Measurements from ENCODE around the gene MYH11. TPM values are rescaled to one million over a fixed set of nuclear protein-coding genes. Genes with fewer than 3 reads are reported as not detected.

Gene MYH11
- total and polyA plus RNA-seq, 2 donors (not counting 1 experiment from before 2014, with no cell fraction given): 1.3 to 14.5 TPM

- no peak overlapping the region for H3K4me3 ChIP-seq (replicated peaks in 1 of 4; ENCODE audit: control extremely low read depth in 1 of 4, insufficient read depth in 1 of 4, low read depth in 3 of 4, low read length in 4 of 4)
- peaks cover 5% of the 10 kb centered on the region for H3K36me3 ChIP-seq (ENCODE audit: control insufficient read depth, insufficient read depth, low read length)
These were observed 135.8 kb downstream of the MYH11 start for GRCh38 chr16:15721018-15721417.

DNA sequence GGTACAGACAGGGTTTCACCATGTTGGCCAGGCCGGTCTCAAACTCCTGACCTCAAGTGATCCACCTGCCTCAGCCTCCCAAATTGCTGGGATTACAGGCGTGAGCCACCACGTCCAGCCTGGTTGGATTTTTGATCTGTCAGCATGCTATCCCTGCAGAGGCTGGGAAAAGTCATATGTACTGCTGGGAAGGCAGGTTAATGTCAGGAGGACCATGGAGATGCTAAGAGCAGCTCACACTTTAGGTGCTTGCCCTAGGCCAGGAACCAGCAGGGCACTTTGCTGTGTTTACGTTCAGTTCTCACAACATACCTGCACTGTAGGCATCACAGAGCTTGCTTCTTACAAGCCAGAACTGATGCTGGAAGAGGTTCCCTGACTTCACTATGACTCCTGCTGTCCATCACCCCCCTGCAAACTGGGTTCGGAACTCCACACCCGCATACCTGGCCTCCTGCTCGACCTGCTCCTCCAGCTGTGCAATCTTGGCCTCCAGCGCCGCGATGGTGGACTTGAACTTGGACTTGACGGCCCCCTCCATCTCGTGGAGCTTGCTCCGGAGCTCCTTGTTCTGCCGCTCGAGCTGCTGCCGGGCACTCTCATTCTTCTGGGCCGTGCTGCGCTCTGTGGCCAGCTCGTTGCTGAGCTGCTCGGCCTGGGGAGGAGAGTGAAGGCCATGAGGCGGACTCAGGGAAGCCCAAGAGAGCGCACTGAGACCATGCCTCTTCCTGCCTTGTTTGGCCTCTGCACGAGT, 140.0 kb downstream of the MYH11 start:
- H3K9me3 ChIP-seq (ENCODE audit: control insufficient read depth, insufficient read depth, low read depth, low read length): no peaks in the 10 kb centered on the region
- H3K4me3 ChIP-seq (replicated peaks in 1 of 4; ENCODE audit: control extremely low read depth in 1 of 4, insufficient read depth in 1 of 4, low read depth in 3 of 4, low read length in 4 of 4): no peak overlapping the region
- H3K27ac ChIP-seq (ENCODE audit: insufficient read depth, low read length): no peak overlapping the region

More at GRCh38 chr16:15721018-15721417, 135.8 kb downstream of the MYH11 start:
- Histone ChIP-seq H3K9ac (ENCODE audit: insufficient read depth, low read length) (no peak overlapping the region), H4K20me1 (ENCODE audit: control insufficient read depth, extremely low read depth, insufficient read depth, low read length) (no peaks in the 10 kb centered on the region), H3K4me2 (ENCODE audit: extremely low read depth, insufficient read depth, low read length) (no peak overlapping the region), H3K4me1 (ENCODE audit: control insufficient read depth, extremely low read depth, insufficient read depth, low read length) (no peaks in the 10 kb centered on the region), H3K27ac (ENCODE audit: insufficient read depth, low read length) (no peak overlapping the region), H2AFZ (ENCODE audit: low read length) (no peak overlapping the region), H3K79me2 (ENCODE audit: control insufficient read depth, insufficient read depth, low read length) (no peaks in the 10 kb centered on the region), H3K9me3 (ENCODE audit: control insufficient read depth, insufficient read depth, low read depth, low read length) (no peaks in the 10 kb centered on the region), H3K27me3 (ENCODE audit: control insufficient read depth, insufficient read depth, low read length) (no peaks in the 10 kb centered on the region)
- TF ChIP-seq EZH2 (IDR thresholded peaks at IDR 0.05; ENCODE audit: low read length, missing control alignments): no peak
- TF ChIP-seq, protein P1, sequence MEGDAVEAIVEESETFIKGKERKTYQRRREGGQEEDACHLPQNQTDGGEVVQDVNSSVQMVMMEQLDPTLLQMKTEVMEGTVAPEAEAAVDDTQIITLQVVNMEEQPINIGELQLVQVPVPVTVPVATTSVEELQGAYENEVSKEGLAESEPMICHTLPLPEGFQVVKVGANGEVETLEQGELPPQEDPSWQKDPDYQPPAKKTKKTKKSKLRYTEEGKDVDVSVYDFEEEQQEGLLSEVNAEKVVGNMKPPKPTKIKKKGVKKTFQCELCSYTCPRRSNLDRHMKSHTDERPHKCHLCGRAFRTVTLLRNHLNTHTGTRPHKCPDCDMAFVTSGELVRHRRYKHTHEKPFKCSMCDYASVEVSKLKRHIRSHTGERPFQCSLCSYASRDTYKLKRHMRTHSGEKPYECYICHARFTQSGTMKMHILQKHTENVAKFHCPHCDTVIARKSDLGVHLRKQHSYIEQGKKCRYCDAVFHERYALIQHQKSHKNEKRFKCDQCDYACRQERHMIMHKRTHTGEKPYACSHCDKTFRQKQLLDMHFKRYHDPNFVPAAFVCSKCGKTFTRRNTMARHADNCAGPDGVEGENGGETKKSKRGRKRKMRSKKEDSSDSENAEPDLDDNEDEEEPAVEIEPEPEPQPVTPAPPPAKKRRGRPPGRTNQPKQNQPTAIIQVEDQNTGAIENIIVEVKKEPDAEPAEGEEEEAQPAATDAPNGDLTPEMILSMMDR (conservative IDR thresholded peaks at IDR 0.05 in 1 of 2, IDR thresholded peaks at IDR 0.05 in 1 of 2; ENCODE audit: low read depth in 1 of 2, low read length in 2 of 2): no peak
- DNase-seq (ENCODE audit: low read depth in 2 of 2): no peak

DNA sequence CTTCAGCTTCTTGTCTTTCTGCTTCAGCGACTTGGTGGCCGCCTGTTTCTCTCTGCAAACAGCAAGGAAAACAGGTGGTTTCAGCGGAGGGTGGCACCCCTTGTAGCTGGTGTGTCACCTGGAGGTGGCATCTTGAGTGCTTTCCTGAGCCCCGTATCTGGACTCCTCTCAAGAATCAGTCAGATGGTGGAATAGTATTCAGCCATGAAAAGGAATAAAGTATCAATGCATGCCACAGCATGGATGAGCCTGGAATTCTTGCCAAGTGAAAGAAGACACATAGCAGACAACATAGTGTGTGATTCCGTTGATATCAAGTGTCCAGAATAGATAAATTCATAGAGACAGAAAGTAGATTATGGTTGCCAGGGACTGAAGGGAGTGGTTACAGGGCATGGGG, 141.6 kb downstream of the MYH11 start:
- Histone ChIP-seq H3K4me2 (ENCODE audit: extremely low read depth, insufficient read depth, low read length) (no peak overlapping the region), H3K4me3 (replicated peaks in 1 of 4; ENCODE audit: control extremely low read depth in 1 of 4, insufficient read depth in 1 of 4, low read depth in 3 of 4, low read length in 4 of 4) (no peak overlapping the region), H3K4me1 (ENCODE audit: control insufficient read depth, extremely low read depth, insufficient read depth, low read length) (no peaks in the 10 kb centered on the region), H4K20me1 (ENCODE audit: control insufficient read depth, extremely low read depth, insufficient read depth, low read length) (no peaks in the 10 kb centered on the region), H3K9ac (ENCODE audit: insufficient read depth, low read length) (no peak overlapping the region), H3K9me3 (ENCODE audit: control insufficient read depth, insufficient read depth, low read depth, low read length) (no peaks in the 10 kb centered on the region), H3K79me2 (ENCODE audit: control insufficient read depth, insufficient read depth, low read length) (no peaks in the 10 kb centered on the region), H2AFZ (ENCODE audit: low read length) (no peak overlapping the region), H3K27ac (ENCODE audit: insufficient read depth, low read length) (no peak overlapping the region), H3K27me3 (ENCODE audit: control insufficient read depth, insufficient read depth, low read length) (no peaks in the 10 kb centered on the region), H3K36me3 (ENCODE audit: control insufficient read depth, insufficient read depth, low read length) (peaks cover 2% of the 10 kb centered on the region)
- no peak for DNase-seq (ENCODE audit: low read depth in 2 of 2)
- no peak for TF ChIP-seq EZH2 (IDR thresholded peaks at IDR 0.05; ENCODE audit: low read length, missing control alignments)
- TF ChIP-seq, protein P1 (conservative IDR thresholded peaks at IDR 0.05 in 1 of 2, IDR thresholded peaks at IDR 0.05 in 1 of 2; ENCODE audit: low read depth in 1 of 2, low read length in 2 of 2): no peak

More for the DNA sequence above, 140.0 kb downstream of the MYH11 start:
- Histone ChIP-seq H3K27me3 (ENCODE audit: control insufficient read depth, insufficient read depth, low read length) (no peaks in the 10 kb centered on the region), H3K9ac (ENCODE audit: insufficient read depth, low read length) (no peak overlapping the region), H3K36me3 (ENCODE audit: control insufficient read depth, insufficient read depth, low read length) (peaks cover 2% of the 10 kb centered on the region), H2AFZ (ENCODE audit: low read length) (no peak overlapping the region), H3K4me1 (ENCODE audit: control insufficient read depth, extremely low read depth, insufficient read depth, low read length) (no peaks in the 10 kb centered on the region), H3K79me2 (ENCODE audit: control insufficient read depth, insufficient read depth, low read length) (no peaks in the 10 kb centered on the region), H3K4me2 (ENCODE audit: extremely low read depth, insufficient read depth, low read length) (no peak overlapping the region), H4K20me1 (ENCODE audit: control insufficient read depth, extremely low read depth, insufficient read depth, low read length) (no peaks in the 10 kb centered on the region)
- TF ChIP-seq, protein P1 (conservative IDR thresholded peaks at IDR 0.05 in 1 of 2, IDR thresholded peaks at IDR 0.05 in 1 of 2; ENCODE audit: low read depth in 1 of 2, low read length in 2 of 2): no peak
- DNase-seq (ENCODE audit: low read depth in 2 of 2): no peak

Measured in fibroblast of lung (primary cell).